ENCODE results near the gene PBX1.
A peak's percentile ranks its signal among the peaks of the same experiment; 100 is the strongest.

PBX1 gene

DNA sequence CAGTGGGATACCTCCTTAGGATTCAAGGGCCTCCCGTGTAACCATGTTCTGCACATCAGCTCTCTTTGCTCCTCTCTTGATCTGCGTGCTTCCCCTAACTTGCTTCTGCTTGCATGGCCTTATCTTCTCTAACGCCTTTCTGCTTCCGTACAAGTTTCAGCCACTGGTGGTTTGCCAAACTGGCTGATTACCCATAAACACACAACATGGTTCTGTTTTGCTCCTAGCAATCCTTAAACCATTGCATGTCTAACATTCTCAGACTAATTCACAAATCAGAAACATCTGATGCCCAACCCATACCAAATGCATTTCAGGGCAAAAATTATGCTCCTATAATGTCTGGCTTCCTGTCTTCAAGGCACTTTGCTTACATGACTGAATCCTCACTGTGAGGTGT lies 166.4 kb downstream of the PBX1 start:
- peak; percentile 94 for DNase-seq (ENCODE audit: low read depth)

DNA sequence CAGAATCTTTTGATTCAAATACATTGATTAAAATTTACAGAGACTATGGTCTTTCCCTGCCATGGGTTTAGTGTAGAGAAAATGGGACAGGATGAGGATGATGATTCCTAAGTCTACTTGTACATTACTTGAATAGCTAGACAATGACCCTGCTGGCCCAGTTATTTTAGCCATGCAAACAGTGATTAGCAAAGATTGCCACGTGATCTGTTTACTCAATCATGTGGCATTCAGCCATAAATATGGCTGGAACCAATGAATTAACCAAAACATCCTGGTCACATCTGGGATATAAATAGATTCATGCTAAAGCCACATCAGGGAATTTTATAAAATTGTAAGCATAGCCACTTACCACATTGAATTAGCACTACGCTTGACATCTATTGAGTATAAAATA lies 167.3 kb downstream of the PBX1 start:
- peak; percentile 98 for DNase-seq (ENCODE audit: low read depth)

DNA sequence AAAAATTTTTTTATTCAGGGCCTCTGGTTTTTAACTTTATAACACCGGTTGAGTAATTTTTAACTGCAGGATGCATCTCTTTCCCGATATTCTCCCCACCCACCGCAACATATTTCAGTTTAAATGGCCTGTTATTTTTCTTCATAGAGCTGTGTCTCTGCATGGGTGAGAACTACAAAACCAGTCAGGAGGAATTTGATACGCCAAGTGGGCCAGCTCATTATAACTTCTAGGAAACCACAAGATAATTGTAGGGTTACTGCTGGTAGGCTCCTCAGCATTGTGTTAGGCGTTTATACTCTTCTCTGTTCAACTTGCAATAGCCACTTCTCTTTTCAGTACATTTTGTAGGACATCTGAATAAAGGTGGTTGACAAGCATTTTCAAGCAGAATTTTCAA lies 169.7 kb downstream of the PBX1 start:
- peak; percentile 68 for DNase-seq (ENCODE audit: low read depth)

DNA sequence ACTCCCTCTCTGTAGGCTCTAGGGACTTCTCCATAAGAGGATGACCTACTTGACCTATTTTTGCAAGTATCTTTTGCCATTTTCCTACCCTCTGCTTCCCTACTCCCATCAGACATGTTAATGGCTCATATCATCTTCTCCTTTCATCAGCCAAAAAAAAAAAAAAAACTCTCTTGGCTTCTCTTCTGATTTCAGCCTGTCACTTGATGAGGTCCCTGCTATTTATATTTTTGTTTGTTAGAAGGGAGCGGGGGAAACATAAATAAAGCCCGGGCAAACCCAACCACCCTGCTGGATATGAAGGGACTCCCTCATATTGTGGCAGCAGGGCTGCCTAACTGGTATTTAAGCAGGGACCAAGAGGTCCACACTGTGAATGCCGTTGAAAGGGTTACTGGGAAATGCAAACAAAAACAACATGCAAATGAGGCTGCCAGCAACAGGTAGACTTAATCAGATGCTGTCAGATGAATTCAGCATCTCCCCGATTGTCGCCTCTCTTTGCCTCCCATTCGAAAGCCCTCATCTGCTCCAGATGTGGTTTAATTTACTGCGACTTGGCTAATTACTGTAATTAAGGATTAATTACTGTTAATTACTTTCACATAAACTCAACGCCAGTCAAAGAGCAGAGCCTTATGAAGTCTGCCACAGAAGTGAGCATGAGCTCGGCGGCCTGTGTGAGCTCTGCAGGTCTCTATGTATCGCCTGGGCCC lies 172.3 kb downstream of the PBX1 start:
- DNase-seq (ENCODE audit: low read depth): no peak

DNA sequence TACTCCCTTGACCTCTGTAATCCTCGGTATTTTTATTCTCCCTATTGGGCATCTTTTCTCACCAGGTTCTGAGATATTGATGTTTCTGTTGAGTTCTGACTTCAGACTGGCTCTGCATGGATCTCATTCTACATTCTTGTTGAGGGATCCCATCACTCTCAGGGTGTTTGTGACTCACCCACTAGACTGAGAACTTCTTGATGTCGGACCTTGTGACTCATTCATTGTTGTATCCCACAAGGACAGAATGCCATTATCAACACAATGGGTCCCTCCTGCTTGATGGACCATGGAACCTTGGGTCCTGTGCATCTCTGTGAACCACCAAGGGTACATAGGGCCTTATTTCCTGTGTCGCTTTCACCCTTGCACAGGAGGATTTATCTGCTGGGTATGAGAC lies 174.1 kb downstream of the PBX1 start:
- DNase-seq (ENCODE audit: low read depth): no peak

DNA sequence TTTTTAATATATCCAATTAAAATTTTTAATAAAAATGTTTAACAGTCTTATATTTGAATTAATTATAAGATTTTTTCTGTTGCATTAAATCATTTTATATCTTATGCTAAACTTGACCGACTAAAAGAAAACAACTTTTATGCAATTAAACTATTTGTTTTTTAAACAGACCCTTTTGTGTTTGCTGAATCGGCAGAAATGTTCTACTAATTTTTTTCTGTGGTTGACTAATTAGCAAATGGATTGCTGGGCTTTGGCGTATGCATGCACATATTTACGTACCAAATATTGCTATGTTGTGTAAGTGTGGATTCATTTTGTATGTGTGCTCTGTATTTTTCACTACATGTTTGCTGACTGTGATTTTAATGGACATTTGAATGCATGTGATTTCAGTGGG lies 174.8 kb downstream of the PBX1 start:
- DNase-seq (ENCODE audit: low read depth): no peak

DNA sequence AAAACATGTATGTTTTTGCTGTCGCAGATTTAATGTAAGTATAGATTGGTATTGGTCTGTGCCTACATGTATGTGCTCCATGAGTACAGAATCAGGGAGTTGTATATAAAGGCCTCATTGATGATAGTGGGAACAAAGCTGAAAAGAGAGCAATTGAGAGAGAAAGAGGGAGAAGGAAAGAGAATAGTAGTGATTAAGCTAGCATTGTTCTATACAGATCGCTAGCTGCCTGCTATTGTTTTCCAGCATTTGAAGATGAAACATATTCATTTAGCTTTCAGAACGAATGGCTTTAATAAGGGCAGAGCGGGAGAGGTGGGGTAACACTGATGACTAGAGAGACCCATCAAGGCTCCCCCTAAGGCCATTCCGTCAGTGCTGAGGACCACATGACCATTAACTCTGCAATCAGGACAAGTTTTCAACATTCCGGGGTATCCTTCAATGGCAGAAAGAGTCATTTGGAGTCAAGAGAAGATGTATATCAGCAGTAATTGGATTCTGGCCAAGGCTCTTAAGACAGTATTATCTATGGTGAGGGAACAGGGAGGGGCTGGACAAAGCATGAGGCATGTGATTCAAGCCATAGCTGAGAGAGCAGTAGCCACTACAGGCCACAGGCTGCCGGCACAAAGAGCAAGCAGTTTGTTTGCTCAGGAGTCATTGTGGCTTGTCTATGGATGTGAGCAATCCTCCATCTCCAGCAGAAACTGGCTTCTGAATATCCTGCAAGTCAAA lies 176.5 kb downstream of the PBX1 start:
- no peak for DNase-seq (ENCODE audit: low read depth)

DNA sequence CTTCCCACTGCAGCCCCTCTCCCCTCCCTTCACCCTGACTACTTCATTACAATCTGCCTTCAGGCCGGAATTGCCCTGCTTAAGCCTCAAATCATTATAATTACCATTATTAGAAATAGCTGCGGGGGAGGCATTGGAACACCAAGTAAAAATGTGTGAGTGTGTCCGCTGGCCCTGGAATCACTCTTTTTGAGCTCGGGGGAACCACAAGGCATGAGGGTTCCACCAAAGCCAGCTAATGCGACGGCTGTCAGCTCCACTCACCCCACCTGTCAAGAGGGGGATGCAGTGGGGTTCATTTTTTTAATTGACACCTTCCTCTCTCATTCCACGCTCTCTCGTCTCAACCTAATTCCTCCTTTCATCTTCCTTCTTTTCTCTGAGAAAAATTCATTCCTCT lies 177.2 kb downstream of the PBX1 start:
- no peak for DNase-seq (ENCODE audit: low read depth)

DNA sequence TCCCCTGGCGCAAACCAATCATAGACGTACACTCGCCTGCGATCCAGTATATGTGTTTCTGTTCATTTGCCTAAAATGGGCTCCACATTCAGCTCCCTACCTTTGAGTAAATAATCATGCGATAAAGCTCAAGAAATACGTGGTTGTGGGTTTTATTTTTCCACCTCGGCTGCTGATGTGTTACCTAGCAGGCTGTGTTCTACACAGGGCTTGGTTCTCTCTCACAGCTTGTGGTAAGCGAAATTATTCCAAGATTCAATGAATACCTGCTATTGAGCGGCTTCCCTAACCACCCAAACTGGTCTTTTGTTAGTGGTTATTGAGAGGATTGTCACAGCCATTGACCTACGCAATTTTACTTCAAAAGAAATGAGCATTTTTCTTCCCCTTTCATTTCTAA lies 180.2 kb downstream of the PBX1 start:
- DNase-seq (ENCODE audit: low read depth): no peak

DNA sequence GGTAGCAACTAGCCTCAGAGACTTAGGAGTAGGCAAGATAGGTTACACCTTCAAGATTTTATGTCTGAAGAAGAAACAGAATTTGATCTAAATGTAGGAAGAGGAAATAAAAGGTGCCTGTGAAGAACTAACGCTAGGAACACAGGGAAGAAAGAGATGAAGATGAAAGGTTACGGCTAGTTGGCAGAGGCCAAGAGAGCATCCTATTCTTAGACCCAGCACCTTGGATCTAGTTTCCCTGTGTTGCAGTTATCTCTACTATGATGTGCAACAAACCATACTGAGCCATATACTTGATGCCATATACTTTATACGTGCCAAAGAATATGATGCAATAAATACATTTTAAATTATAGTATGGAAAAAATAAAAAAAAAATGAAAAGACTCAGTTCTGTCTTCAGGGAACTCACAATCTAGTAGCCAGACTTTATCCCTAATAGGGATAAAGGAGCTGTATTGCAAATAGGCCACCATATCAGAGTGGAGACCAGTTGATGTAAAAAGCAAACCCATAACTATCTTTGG lies 181.1 kb downstream of the PBX1 start:
- no peak for DNase-seq (ENCODE audit: low read depth)

DNA sequence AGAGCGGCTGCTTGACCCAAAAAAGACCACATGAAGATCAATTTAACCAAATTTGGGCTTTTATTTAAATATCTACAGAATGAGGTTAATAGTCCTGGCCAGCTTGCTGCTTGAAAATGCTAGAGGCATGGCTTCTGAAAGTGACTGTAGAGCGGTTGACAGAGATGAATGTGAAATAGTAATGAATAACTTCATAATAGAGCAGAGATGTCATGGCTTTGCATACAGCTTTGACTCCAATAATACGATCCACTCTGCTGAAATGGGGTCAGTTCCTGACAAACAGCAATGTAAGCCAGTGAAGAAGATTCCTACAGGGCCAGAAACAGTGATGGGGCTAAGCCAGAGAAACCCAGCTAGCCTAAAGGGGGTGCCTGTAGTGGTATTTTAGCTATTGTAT lies 183.8 kb downstream of the PBX1 start:
- DNase-seq (ENCODE audit: low read depth): no peak

DNA sequence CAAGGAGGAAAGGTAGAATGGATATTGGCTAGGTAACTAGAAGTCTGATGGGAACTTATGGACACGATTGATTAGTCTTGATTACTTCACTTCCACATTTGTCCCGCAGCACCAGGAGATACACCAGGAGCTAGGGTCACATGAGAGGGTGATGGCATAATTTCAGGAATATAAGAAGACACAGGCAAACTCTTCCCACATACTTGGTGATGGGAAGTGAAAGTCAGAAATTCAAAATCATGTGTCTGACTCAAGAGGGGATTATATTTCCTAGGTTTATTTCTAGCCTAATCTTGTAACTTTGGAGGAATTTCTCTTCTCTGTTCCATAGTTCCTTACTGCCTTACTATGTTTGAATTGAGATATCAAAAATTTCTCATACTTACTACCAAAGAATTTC lies 185.0 kb downstream of the PBX1 start:
- DNase-seq (ENCODE audit: low read depth): peak; percentile 53

DNA sequence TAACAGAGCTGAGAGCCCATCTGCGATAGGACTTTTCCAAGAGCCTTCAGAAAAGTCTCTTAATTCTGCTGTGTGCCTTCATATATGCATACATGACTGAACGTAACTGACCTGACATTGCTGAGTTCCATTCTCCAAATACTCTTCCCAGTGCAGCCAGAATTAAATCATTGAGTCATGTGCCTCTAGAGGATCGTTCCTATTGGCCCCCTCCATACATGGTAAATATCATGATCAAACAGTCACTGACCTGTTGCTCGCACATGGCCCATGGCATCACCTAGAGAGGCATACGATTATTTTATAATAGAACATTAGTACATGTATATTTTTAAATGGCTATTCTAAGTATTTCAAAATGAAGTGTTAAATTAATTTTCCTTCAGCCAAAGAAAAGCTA lies 186.8 kb downstream of the PBX1 start:
- no peak for DNase-seq (ENCODE audit: low read depth)

DNA sequence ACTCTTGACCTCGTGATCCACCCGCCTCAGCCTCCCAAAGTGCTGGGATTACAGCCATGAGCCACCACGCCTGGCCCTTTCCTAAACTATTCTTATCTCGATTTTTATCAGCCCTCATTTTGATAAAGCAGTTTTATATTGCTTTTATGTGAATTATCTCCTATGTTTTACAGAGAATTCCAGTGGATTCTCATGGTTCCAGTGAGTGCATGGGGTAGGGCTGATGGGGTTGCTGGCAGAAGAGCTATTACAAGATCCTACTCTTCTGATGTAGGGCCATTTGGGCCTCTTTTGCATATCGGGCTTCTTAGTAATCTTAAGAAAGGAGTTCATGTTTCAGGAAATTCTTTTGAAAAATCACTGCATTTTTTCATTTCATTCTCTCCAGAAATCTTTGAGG lies 187.6 kb downstream of the PBX1 start:
- DNase-seq (ENCODE audit: low read depth): no peak

DNA sequence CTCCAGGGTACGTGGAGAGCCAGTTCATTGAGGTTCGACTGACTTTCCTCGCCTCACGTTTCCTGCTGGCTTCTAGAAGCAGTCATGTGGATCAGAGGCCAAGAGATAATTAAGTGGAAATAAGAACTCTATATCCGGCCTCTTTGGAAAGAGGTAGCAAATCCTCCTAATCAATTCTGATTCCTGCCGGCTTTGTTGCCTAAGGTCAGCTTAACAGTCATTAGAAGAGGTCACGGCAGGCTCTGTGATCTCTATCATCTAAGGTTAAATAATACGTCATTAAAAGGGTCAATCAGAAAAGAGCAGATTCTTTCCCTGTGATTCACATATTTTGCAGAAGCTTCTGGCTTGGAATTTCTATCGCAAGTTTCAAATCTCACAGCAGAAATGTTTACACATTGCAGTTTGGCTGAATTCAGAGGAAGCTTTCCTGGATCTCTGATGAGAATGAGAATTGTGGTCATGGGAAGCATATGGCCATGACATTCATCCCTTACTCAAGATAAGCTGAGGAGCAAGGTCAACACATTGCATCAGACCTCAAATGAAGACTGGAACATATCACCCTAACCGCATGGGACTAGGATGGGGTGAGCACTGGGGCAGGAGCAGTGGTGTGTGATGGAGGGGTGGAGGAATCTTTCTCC lies 189.4 kb downstream of the PBX1 start:
- peak; percentile 94 for DNase-seq (ENCODE audit: low read depth)

DNA sequence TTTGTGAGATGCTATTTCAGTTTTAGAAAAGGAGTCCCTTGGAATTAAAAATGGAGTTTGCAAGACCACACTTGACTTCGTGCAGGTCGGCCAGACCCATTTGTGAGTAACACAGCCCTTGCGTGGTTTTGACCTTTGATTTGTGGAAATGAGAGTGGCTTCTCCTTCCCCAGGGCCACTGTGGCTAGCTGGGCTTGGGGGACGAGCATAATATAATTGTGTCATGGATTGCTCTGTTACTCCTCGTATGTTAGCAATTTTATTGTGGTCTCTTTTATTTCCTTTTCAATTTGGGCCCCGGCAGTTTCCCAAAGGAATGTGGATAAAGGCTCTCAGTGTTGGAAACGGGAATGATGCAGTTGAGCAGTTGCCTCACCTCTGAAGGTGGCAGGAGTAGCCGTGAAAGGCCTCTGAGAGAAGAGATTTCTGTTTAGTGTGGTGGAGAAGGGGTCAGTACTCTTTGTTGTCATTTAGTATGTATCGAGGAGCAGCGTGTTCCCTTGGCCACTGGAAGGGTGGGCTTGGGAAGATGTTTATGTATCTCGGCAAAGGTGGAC lies 194.6 kb downstream of the PBX1 start:
- no peak for DNase-seq (ENCODE audit: low read depth)

DNA sequence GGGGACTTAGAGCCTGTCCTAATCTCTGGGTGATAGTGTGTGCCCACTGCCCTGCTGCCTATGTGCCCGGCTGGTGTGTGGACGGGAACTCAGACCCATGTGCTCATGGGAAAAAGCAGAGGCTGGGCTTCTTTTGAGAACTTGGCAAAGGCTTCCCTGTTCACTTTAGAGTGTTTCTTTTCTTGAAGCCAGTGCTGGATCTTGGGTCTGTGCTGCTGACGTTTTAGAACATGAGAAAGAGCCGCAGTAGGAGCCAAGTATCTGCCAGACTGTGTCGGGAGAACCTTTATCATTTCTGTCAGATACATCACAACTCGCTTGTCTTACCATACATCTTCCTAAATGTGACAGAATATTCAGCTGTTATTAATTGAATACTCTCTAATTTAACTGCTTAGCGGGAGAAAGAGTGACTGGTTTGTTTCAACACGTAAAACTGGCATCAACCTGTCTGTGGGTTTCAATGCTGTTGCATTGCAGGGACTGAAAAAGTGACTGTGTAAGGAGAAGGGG lies 195.2 kb downstream of the PBX1 start:
- DNase-seq (ENCODE audit: low read depth): peak; percentile 43

DNA sequence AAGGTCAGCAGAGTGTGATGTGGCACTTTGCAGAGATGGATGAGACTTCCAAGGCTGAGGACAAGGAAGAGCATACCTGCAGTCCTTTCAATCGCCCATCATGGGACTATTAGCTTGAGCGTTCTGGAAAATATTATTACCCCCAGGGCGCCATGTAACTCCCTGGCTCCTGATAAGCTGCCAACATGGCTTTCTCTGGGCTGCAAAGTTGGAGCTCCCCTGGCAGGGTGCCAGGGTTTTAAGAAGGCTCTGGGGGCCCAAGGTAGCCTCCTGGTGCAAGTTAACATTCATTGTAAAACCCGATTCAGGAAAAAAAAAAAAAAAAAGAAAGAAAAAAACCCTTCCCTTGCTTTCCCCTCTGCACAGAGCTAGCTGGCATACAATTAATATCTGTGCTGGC lies 196.7 kb downstream of the PBX1 start:
- no peak for DNase-seq (ENCODE audit: low read depth)

DNA sequence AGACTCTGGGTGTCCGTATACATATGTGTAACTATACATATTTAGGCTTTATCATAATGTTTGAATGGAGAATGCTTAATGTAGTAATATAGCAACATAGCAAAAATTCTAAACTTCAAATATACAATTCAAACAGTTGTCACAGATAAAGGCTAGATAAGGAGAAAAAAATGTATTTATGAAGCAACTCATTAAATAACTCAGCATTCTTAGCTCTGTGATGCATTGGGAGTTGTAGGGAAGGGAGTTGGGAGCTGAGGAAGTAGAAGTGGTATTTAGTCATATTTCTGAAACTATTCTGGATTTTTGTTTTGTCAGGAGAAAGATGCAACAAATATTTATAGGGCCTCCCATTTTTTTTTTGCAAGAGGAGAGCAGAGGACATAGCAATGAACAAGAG lies 197.8 kb downstream of the PBX1 start:
- no peak for DNase-seq (ENCODE audit: low read depth)

DNA sequence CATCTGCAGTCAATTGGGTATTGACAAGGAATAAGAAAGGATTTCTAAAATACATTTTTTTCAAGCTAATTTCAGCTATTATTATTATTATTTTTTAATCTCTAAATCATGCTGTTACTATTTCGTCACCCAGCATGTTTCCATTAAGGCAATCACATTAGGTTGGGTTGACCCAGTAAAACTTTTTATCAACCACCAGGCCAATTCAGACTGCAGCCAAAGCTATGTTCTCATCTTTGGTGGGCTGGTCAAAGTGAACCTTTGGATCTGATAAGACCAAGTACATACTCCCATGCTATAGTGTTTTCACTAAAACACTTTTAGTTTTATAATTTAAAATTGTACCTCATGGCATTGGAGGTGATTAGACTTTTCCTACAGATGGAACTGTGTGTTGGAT lies 198.6 kb downstream of the PBX1 start:
- no peak for DNase-seq (ENCODE audit: low read depth)

DNA sequence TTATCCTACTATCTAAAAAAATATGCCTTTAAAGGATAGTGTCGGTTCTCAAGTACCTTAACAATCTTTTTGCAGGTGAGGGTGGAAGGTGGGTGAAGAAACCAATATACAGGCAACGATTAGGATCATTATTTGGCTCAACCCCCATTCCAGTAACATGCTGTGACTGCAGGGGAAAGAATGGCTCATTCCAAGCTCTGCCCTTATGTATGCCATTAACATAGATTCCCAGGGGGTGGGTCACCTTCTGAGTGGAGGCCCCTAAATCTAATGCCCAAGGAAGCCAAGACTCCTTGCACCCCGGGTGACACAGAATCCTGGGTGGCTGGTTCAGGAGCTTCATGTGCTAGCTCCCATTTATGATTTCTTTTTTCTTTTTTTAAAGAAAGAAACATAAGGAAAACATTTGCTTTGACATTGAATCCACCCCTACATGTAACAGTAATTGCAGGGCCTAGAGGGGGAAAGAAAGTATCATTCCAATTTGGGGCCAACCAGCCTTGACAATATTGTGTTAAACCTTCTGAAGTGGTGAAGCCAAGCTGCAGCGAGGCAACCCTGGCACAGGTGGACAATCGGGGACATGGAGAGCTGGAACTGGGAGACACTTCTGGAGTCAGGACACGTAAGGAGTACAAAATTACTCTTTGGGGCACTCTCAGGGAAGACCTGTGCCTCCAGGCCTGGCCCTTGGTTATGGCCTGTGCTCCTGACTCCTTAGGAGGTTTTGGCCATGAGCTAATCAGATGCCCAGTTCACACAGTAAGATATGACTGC lies 200.3 kb downstream of the PBX1 start:
- no peak for DNase-seq (ENCODE audit: low read depth)

DNA sequence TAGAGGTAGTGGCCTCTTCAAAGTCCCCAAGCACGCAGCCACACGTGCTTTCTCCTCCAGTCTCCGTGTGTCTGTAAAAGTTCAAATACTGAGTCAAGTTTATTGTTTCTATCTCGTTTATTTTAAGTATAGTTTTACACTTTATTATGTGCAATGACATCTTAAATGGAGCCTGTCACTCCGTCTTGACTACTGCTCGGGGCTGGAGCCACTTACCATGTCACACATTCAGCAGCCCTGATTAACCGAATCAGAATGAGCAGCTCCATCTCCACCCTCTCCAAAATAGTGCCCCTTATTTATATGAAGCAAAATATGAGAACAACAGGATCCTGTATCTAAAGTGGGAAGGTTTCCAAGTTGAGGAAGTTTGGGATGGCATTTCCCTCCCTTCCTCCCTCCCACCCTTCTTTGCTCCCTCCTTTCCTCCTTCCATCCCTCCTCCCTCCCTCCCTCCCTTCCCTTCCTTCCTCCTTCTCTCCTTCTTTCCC lies 201.0 kb downstream of the PBX1 start:
- DNase-seq (ENCODE audit: low read depth): no peak

Data from fibroblast of gingiva (primary cell).